Esophagus squamous epithelium (tissue), 4 donors: Measurements from ENCODE around the gene IGSF9.

Experiments used
- CTCF ChIP-seq, 6 experiments: fragments of 450-650 bp in 4 of 6; fragments of 200-600 bp in 2 of 6; sonication (generic) in 2 of 6; IDR thresholded peaks; one replicate each; pipeline ENCODE4 v1.5.1; 2016 to 2019; ENCODE audit warnings: antibody characterized with exemption in 6 of 6, mild to moderate bottlenecking in 4 of 6, moderate library complexity in 4 of 6
- POLR2A ChIP-seq, 4 donors: fragments of 450-650 bp; IDR thresholded peaks; one replicate each; pipeline ENCODE4 v1.6.1; 2017; ENCODE audit warnings: antibody characterized with exemption in 4 of 4, mild to moderate bottlenecking in 4 of 4, moderate library complexity in 3 of 4

- TF ChIP-seq CTCF (IDR thresholded peaks at IDR 0.05) (no peak), POLR2A (IDR thresholded peaks at IDR 0.05) (no peak)
Measured at GRCh38 chr1:159940006-159940620, 5.3 kb downstream of the IGSF9 start.
